SK-N-MC (cell line): ENCODE data around the gene VIT.

ENCODE experiments used
- DNase-seq: peaks from one replicate; pipeline ENCODE4 v3.0.0-alpha.2; 2011; ENCODE audit warnings: low read depth, low spot score
- H3K27ac ChIP-seq: fragments of 200-600 bp; sonication (generic); 2 replicates; pipeline ENCODE4 v1.5.1; 2016; ENCODE audit warnings: mixed run types
- H3K36me3 ChIP-seq: fragments of 200-600 bp; sonication (generic); 2 replicates; pipeline ENCODE4 v1.6.1; 2017; ENCODE audit warnings: antibody characterized with exemption, low read length, mixed read lengths; ENCODE audit not compliant: insufficient read depth
- H3K4me3 ChIP-seq: fragments of 200-600 bp; sonication (generic); 2 replicates; pipeline ENCODE4 v1.5.1; 2016
- H3K9ac ChIP-seq: fragments of 200-600 bp; sonication (generic); 2 replicates; pipeline ENCODE4 v1.8.0; 2017; ENCODE audit warnings: mixed run types, mixed read lengths; ENCODE audit not compliant: insufficient read length
- H3K9me3 ChIP-seq: fragments of 200-600 bp; sonication (generic); 2 replicates; pipeline ENCODE4 v1.6.1; 2017; ENCODE audit warnings: low read depth, mild to moderate bottlenecking, antibody characterized with exemption, low read length, moderate library complexity, mixed read lengths
- EZH2 ChIP-seq: fragments of 200-600 bp; sonication (generic); IDR thresholded peaks from one replicate; pipeline ENCODE4 v1.6.1; 2017; ENCODE audit warnings: antibody characterized with exemption
- FOXP2 ChIP-seq: optimal IDR thresholded peaks from 2 replicates; pipeline ENCODE3; 2011; ENCODE audit warnings: mild to moderate bottlenecking, moderate library complexity; ENCODE audit not compliant: insufficient read depth; ENCODE audit errors: extremely low read length, control extremely low read depth
- POLR2AphosphoS5 ChIP-seq: IDR thresholded peaks from 2 replicates; pipeline ENCODE4 v1.6.1; 2012; ENCODE audit warnings: mild to moderate bottlenecking, low read depth, low read length, borderline replicate concordance

The VIT gene

DNA sequence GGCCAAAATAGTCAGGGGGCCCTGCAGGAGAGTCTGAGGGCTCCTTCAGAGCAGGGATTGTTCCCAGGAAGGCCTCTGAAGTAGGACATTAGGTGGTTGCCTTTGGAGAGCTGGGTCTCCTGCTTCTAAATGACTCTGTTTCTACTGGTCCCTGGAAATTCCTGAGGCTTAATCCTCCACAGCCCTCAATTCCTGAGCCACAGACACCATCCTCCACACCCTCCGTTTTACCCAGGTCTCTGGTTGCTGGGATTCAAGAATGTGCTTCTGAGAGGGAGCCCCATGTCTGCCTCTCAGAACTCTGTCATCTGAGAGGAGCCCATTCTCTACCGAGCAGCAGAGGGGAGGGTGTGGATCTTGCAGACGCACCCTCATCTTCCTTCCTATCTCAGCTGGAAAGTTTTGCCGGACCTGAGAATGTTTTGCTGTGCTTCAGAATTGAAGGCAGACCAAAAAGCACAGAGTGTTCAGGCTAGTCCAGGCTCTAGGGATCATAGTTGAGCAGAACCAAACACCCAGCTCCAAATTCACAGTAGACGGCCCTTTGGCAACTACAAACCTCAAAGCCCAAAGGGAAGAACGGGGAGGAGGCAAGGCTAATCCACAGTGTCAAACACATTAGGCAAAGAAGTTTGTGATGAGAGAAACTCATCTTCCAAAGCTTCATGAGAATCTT lies 8.1 kb downstream of the VIT start:
- DNase-seq = no peak
- no peaks in the 10 kb centered on the region for H3K36me3 ChIP-seq
- no peak overlapping the region for H3K27ac ChIP-seq
- H3K9ac ChIP-seq = no peak overlapping the region
- TF ChIP-seq EZH2 = no peak
- no peak for TF ChIP-seq POLR2AphosphoS5
- no peak for TF ChIP-seq FOXP2
- no peak overlapping the region for H3K4me3 ChIP-seq
- H3K9me3 ChIP-seq = no peaks in the 10 kb centered on the region

DNA sequence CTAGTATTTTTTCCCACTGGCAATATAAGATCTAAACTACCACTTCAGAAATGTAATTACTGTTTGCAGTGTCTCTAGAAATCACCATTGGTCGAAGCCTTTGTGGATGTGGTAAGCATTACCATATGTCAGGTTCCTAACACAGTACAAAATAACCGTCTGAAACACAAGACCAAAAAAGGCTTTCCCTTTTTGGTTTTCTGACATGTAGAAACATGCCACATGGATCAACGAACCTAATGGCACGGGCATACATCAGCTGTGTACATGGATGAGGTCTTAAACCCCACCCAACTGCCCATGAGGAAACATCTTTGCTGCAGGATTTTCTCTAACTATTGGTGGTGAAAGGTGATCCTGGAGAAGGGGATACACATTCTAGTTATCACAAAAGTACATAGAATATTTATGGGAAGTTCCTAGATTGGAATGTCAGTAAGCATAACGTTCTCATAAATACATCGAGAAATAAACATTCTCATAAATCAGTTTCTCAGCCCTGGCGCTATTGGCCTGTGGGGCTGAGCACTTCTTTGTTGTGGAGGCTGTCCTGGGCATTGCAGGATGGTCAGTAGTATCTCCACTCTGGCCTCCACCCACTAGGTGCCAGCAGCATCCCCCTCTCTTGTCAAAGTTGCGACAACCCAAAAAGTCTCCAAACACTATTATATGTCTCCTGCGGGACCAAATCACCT lies 9.0 kb downstream of the VIT start:
- no peak overlapping the region for H3K27ac ChIP-seq
- H3K9me3 ChIP-seq = peaks cover 3% of the 10 kb centered on the region; the same call in 1 of the 2 replicates
- H3K4me3 ChIP-seq = no peak overlapping the region
- H3K9ac ChIP-seq = no peak overlapping the region
- TF ChIP-seq POLR2AphosphoS5 = no peak
- no peak for TF ChIP-seq EZH2
- no peak for TF ChIP-seq FOXP2
- no peak for DNase-seq
- H3K36me3 ChIP-seq = no peaks in the 10 kb centered on the region

- DNase-seq = no peak
- TF ChIP-seq FOXP2 (no peak), EZH2 (no peak), POLR2AphosphoS5 (no peak)
- H3K9me3 ChIP-seq = peaks cover 7% of the 10 kb centered on the region; the same call in 1 of the 2 replicates
- H3K9ac ChIP-seq = no peak overlapping the region
- no peaks in the 10 kb centered on the region for H3K36me3 ChIP-seq
- no peak overlapping the region for H3K27ac ChIP-seq
- H3K4me3 ChIP-seq = no peak overlapping the region
These were observed 9.7 kb downstream of the VIT start for GRCh38 chr2:36706021-36706876.

GRCh38 chr2:36707050-36707449 lies 10.5 kb downstream of the VIT start:
- no peak for DNase-seq
- Histone ChIP-seq H3K9me3 (peaks cover 7% of the 10 kb centered on the region; the same call in 1 of the 2 replicates), H3K4me3 (no peak overlapping the region), H3K27ac (no peak overlapping the region), H3K9ac (no peak overlapping the region), H3K36me3 (no peaks in the 10 kb centered on the region)
- TF ChIP-seq EZH2 (no peak), FOXP2 (no peak), POLR2AphosphoS5 (no peak)

GRCh38 chr2:36708041-36708741 lies 11.7 kb downstream of the VIT start:
- TF ChIP-seq FOXP2 (no peak), POLR2AphosphoS5 (no peak), EZH2 (no peak)
- Histone ChIP-seq H3K36me3 (no peaks in the 10 kb centered on the region), H3K9ac (no peak overlapping the region), H3K27ac (no peak overlapping the region), H3K4me3 (peak overlapping the region; percentile 26), H3K9me3 (peaks cover 7% of the 10 kb centered on the region; the same call in 1 of the 2 replicates)
- no peak for DNase-seq

GRCh38 chr2:36710858-36711515 lies 14.5 kb downstream of the VIT start:
- Histone ChIP-seq H3K9me3 (peaks cover 7% of the 10 kb centered on the region; the same call in 1 of the 2 replicates), H3K27ac (no peak overlapping the region), H3K9ac (no peak overlapping the region), H3K36me3 (no peaks in the 10 kb centered on the region), H3K4me3 (no peak overlapping the region)
- DNase-seq = no peak
- TF ChIP-seq FOXP2 = no peak
- no peak for TF ChIP-seq EZH2
- no peak for TF ChIP-seq POLR2AphosphoS5

DNA sequence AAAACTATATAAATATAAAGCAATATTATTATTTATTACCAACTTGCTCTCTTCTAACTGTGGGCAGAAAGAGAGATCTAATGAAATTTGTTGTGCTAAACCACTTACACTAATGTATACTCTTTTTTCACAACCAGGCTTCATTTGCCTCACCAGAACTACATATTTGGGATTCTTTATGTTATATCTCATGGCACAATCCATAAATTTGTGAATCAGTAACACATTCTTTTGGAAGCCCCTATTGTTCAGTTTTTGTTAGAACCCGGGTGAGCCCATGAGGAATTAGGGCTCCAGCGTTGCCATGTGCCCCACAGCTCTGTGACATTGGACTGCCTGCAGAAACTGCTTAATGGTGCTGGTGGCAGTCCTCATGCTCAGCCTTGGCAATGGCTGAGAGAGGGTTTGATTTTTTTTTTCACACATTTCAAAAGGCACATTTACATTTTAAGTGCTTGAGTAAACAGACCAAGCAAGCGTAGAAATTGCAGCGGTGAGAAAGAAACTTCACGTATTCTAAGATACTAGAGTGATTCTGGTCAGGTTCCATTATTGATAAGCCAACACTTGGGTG lies 15.3 kb downstream of the VIT start:
- TF ChIP-seq EZH2 (no peak), POLR2AphosphoS5 (no peak), FOXP2 (no peak)
- no peak overlapping the region for H3K27ac ChIP-seq
- H3K4me3 ChIP-seq = no peak overlapping the region
- no peaks in the 10 kb centered on the region for H3K36me3 ChIP-seq
- DNase-seq = no peak
- H3K9me3 ChIP-seq = peaks cover 7% of the 10 kb centered on the region; the same call in 1 of the 2 replicates
- H3K9ac ChIP-seq = no peak overlapping the region

GRCh38 chr2:36713310-36713709 lies 16.8 kb downstream of the VIT start:
- Histone ChIP-seq H3K27ac (no peak overlapping the region), H3K36me3 (no peaks in the 10 kb centered on the region), H3K4me3 (no peak overlapping the region), H3K9me3 (peaks cover 7% of the 10 kb centered on the region; the same call in 1 of the 2 replicates), H3K9ac (no peak overlapping the region)
- no peak for DNase-seq
- TF ChIP-seq EZH2 (no peak), FOXP2 (no peak), POLR2AphosphoS5 (no peak)
